Suprapubic skin (tissue), 4 donors: ENCODE data around the gene ATXN7L3. TPM values are rescaled to one million over a fixed set of nuclear protein-coding genes. Genes with fewer than 3 reads are reported as not detected.

Experiments
- DNase-seq, 2 donors: peaks; one replicate each; pipeline ENCODE4 v3.0.0-alpha.2; 2019; ENCODE audit warnings: low spot score in 2 of 2
- H3K27ac ChIP-seq: fragments of 200-600 bp; sonication (generic); one replicate; pipeline ENCODE4 v1.5.1; 2019
- H3K27me3 ChIP-seq: fragments of 200-600 bp; sonication (generic); one replicate; pipeline ENCODE4 v1.5.1; 2019
- H3K36me3 ChIP-seq: fragments of 200-600 bp; sonication (generic); one replicate; pipeline ENCODE4 v1.5.1; 2019
- H3K4me1 ChIP-seq: fragments of 200-600 bp; sonication (generic); one replicate; pipeline ENCODE4 v1.5.1; 2019
- H3K4me3 ChIP-seq: fragments of 200-600 bp; sonication (generic); one replicate; pipeline ENCODE4 v1.5.1; 2019; ENCODE audit warnings: mild to moderate bottlenecking
- H3K9me3 ChIP-seq: fragments of 200-600 bp; sonication (generic); one replicate; pipeline ENCODE4 v1.5.1; 2019
- CTCF ChIP-seq, 2 donors: fragments of 200-600 bp in 1 of 2; fragments of 450-650 bp in 1 of 2; sonication (generic) in 1 of 2; IDR thresholded peaks; one replicate each; pipeline ENCODE4 v1.5.1; 2016 to 2019; ENCODE audit warnings: antibody characterized with exemption in 2 of 2, mild to moderate bottlenecking in 1 of 2, moderate library complexity in 1 of 2
- EP300 ChIP-seq: sonication (generic); formaldehyde crosslinking; IDR thresholded peaks from one replicate; pipeline ENCODE4 v1.6.1; 2017; ENCODE audit warnings: antibody characterized with exemption
- POLR2A ChIP-seq, 2 donors: fragments of 450-650 bp; IDR thresholded peaks; one replicate each; pipeline ENCODE4 v1.6.1; 2017; ENCODE audit warnings: antibody characterized with exemption in 2 of 2, mild to moderate bottlenecking in 2 of 2, moderate library complexity in 2 of 2
- POLR2AphosphoS5 ChIP-seq, 3 donors: sonication (generic); formaldehyde crosslinking; IDR thresholded peaks; one replicate each; pipeline ENCODE4 v1.6.1; 2017; ENCODE audit warnings: antibody characterized with exemption in 3 of 3
- WGBS: methylation state at CpG from one replicate; pipeline ENCODE4 v1.1.5; 2018; 5-methylcytosine and 5-hydroxymethylcytosine counted together
- total RNA-seq, 4 donors: library from RNA; depleted of rRNA; stranded (reverse); fragments of >200 nt; gene quantifications; one replicate each; pipeline ENCODE4 v1.1.0, GENCODE V29; 2016

The ATXN7L3 gene
- total RNA-seq, 4 donors from 2014 or later: 44.1 to 75.0 (median 67.3) TPM

GRCh38 chr17:44177640-44178039 lies 22.0 kb downstream of the ATXN7L3 start:
- no peak overlapping the region for H3K27ac ChIP-seq
- TF ChIP-seq EP300 (no peak), POLR2AphosphoS5 (IDR thresholded peaks at IDR 0.05) (no peak), POLR2A (IDR thresholded peaks at IDR 0.05) (no peak)
- WGBS: 100% methylated on average over 2 of the region's 4 CpGs
- no peaks in the 10 kb centered on the region for H3K9me3 ChIP-seq
- no peaks in the 10 kb centered on the region for H3K27me3 ChIP-seq
- no peak overlapping the region for H3K4me3 ChIP-seq
- no peak for DNase-seq
- H3K4me1 ChIP-seq: no peaks in the 10 kb centered on the region
- H3K36me3 ChIP-seq: peaks cover 44% of the 10 kb centered on the region

- TF ChIP-seq POLR2AphosphoS5 (IDR thresholded peaks at IDR 0.05): no peak
- TF ChIP-seq POLR2A (IDR thresholded peaks at IDR 0.05): no peak
- TF ChIP-seq CTCF (IDR thresholded peaks at IDR 0.05): no peak
- TF ChIP-seq EP300: no peak
- peaks cover 36% of the 10 kb centered on the region for H3K36me3 ChIP-seq
- H3K27me3 ChIP-seq: no peaks in the 10 kb centered on the region
- WGBS: 92% methylated on average over 36 of the region's 54 CpGs
- H3K4me1 ChIP-seq: no peaks in the 10 kb centered on the region
- H3K27ac ChIP-seq: no peak overlapping the region
- no peak for DNase-seq
- no peak overlapping the region for H3K4me3 ChIP-seq
- H3K9me3 ChIP-seq: no peaks in the 10 kb centered on the region
Observed at GRCh38 chr17:44176671-44177501, 22.8 kb downstream of the ATXN7L3 start.

GRCh38 chr17:44176257-44176656 lies 23.4 kb downstream of the ATXN7L3 start:
- no peak overlapping the region for H3K4me3 ChIP-seq
- no peak overlapping the region for H3K27ac ChIP-seq
- H3K4me1 ChIP-seq: no peaks in the 10 kb centered on the region
- TF ChIP-seq CTCF (IDR thresholded peaks at IDR 0.05) (no peak), POLR2A (IDR thresholded peaks at IDR 0.05) (no peak), EP300 (no peak), POLR2AphosphoS5 (IDR thresholded peaks at IDR 0.05) (no peak)
- peaks cover 33% of the 10 kb centered on the region for H3K36me3 ChIP-seq
- H3K9me3 ChIP-seq: no peaks in the 10 kb centered on the region
- 89% methylated on average over 1 of the region's 1 CpG for WGBS
- no peaks in the 10 kb centered on the region for H3K27me3 ChIP-seq
- no peak for DNase-seq

GRCh38 chr17:44174427-44174826 lies 25.3 kb downstream of the ATXN7L3 start:
- Histone ChIP-seq H3K27me3 (no peaks in the 10 kb centered on the region), H3K36me3 (peaks cover 33% of the 10 kb centered on the region), H3K4me3 (no peak overlapping the region), H3K9me3 (no peaks in the 10 kb centered on the region), H3K27ac (no peak overlapping the region), H3K4me1 (no peaks in the 10 kb centered on the region)
- WGBS: 96% methylated on average over 2 of the region's 2 CpGs
- TF ChIP-seq EP300 (no peak), POLR2AphosphoS5 (IDR thresholded peaks at IDR 0.05) (no peak), CTCF (IDR thresholded peaks at IDR 0.05) (no peak), POLR2A (IDR thresholded peaks at IDR 0.05) (no peak)
- no peak for DNase-seq

GRCh38 chr17:44171931-44172455 lies 27.7 kb downstream of the ATXN7L3 start:
- no peak overlapping the region for H3K4me3 ChIP-seq
- 80% methylated on average over 6 of the region's 17 CpGs for WGBS
- peaks cover 9% of the 10 kb centered on the region for H3K4me1 ChIP-seq
- H3K9me3 ChIP-seq: no peaks in the 10 kb centered on the region
- peaks cover 12% of the 10 kb centered on the region for H3K36me3 ChIP-seq
- H3K27ac ChIP-seq: no peak overlapping the region
- no peak for DNase-seq
- no peaks in the 10 kb centered on the region for H3K27me3 ChIP-seq
- no peak for TF ChIP-seq POLR2AphosphoS5 (IDR thresholded peaks at IDR 0.05)
- no peak for TF ChIP-seq CTCF (IDR thresholded peaks at IDR 0.05)
- no peak for TF ChIP-seq EP300
- TF ChIP-seq POLR2A (IDR thresholded peaks at IDR 0.05): no peak
